HG03108 (cell line): Measurements from ENCODE around the gene PLXNA4.
"Not testable (repeated sequence)": the region's sequence is repeated elsewhere in the genome, so short reads cannot be mapped to it uniquely, and the experiment has no call there.

Source experiments
- ATAC-seq: cut with Tn5 transposase; IDR thresholded peaks from one replicate; pipeline ENCODE4 v1.9.1; 2021; ENCODE audit warnings: moderate library complexity; ENCODE audit not compliant: unreplicated experiment

PLXNA4 gene, protein sequence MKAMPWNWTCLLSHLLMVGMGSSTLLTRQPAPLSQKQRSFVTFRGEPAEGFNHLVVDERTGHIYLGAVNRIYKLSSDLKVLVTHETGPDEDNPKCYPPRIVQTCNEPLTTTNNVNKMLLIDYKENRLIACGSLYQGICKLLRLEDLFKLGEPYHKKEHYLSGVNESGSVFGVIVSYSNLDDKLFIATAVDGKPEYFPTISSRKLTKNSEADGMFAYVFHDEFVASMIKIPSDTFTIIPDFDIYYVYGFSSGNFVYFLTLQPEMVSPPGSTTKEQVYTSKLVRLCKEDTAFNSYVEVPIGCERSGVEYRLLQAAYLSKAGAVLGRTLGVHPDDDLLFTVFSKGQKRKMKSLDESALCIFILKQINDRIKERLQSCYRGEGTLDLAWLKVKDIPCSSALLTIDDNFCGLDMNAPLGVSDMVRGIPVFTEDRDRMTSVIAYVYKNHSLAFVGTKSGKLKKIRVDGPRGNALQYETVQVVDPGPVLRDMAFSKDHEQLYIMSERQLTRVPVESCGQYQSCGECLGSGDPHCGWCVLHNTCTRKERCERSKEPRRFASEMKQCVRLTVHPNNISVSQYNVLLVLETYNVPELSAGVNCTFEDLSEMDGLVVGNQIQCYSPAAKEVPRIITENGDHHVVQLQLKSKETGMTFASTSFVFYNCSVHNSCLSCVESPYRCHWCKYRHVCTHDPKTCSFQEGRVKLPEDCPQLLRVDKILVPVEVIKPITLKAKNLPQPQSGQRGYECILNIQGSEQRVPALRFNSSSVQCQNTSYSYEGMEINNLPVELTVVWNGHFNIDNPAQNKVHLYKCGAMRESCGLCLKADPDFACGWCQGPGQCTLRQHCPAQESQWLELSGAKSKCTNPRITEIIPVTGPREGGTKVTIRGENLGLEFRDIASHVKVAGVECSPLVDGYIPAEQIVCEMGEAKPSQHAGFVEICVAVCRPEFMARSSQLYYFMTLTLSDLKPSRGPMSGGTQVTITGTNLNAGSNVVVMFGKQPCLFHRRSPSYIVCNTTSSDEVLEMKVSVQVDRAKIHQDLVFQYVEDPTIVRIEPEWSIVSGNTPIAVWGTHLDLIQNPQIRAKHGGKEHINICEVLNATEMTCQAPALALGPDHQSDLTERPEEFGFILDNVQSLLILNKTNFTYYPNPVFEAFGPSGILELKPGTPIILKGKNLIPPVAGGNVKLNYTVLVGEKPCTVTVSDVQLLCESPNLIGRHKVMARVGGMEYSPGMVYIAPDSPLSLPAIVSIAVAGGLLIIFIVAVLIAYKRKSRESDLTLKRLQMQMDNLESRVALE (N-terminal part only)

DNA sequence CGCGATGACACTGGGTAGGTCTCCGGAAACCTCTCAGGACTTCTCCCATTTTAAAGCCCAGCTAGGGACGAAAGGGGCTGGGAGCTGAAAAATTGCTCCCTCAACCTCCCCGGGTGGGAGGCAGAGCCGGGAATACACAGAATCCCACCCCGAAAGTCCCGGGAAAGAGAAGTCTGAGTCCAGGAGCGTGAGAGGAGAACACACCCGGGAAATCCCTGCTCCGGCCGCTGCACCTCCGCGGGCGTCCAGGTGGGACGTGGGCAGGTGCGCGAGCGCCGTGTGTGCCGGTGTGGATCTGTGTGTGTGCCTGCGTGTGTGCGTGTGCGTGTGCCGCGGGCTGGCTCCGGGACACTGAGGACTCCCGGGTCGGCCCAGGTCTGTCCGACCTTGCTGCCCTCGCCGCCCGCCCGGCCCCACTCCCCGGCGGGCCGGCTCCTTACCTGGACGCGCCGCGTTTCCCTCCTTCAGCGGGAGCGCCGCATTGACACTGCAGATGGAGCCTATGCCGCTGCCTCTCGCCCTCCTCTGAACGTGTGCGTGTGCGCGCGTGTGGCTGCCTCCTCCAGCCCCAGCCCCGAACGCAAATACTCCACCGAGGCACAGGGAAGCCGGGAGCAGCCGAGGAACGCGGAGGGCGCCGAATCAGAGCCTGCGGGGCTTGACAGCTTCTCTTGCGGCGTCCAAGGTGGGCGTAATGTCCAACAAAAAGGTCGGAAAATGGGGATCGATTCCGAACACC, at the start of gene PLXNA4:
PLXNA4 (minus strand) TSS at position 489 of the 739 bp plus-strand sequence. CDS start 67,777 bp downstream, outside the sequence.
- ATAC-seq = no peak

- ATAC-seq = no peak
Measured at GRCh38 chr7:132625651-132626050, 49.4 kb upstream of the PLXNA4 start.

- no peak for ATAC-seq
Measured at GRCh38 chr7:132622081-132622480, 45.8 kb upstream of the PLXNA4 start.

DNA sequence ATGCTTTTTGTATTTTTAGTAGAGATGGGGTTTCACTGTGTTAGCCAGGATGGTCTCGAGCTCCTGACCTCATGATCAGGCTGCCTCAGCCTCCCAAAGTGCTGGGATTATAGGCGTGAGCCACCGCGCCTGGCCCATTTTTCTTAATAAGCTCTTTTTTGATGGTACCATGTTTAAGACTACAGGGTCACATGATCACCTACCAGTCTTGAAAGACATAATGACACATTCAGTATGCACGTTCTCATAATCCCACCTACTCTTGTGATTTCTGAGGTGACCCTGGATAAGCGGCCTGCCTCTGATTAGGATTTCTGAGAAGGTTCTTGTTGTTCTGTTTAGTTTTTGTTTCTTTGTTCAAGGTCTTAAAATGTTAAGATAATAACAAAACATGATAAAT, 43.7 kb upstream of the PLXNA4 start:
- no peak for ATAC-seq

GRCh38 chr7:132618956-132619305, 42.7 kb upstream of the PLXNA4 start:
- ATAC-seq = no peak

- no peak for ATAC-seq
Measured at GRCh38 chr7:132618271-132618955, 42.1 kb upstream of the PLXNA4 start.

DNA sequence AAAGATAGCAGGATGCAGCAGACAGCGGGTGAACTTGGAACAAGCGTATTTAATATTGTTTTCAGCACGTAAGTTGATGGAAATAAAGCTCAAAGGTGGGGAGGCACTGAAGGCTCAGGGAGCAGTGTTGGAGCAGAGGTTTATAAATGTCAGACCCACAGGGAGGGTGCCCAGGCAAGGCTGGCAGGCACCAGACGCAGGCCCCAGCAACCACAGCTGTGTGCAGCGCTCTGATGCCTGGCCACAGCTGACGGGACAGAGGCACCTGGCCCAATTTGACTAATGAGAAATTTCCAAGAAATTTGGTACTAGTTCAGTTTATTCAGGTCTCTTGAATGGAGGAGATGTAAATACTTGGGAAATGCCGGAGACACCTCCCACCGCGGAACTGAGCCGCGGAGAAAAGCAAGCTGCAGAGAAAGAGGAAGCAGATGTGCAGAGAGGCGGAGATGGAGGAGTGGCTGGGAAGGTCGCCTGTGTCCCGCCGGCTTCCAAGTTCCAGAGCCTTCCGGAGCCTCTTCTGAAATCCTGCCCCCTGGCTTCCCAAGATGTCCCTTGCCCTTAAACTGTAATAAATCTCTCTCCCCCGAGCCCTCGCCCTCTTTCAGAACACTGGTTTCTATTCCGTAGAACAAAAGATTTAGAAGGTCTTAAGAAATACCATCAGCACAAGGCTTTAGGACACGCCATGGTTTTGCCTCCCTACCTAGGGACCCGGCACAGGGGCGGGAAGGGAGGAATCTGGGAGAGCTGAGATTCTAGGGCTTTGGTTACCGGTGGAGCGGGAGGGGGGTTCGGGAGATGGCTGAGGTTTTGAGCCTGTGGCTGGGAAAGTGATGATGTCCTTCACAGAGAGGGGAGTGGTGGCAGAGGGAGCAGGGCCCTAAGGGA, 38.4 kb upstream of the PLXNA4 start:
- ATAC-seq = no peak

DNA sequence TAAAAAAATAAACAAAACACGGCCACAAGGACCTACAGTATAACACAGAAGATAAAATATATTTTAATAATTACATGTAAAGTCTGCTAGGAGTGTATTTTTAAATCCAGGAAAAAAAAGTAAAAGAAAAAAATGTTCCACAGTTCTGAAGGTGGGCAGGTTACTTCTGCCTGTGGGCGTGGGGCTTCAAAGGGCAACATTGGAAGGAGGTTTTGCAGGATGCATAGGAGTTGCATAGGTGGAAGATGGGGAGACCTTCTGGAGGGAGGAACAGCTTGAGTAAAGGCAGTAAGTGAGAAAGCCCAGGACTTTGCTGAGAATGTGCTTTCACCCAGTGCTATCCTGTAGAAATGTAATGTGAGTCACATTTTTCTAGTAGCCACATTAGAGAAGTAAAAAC, 37.5 kb upstream of the PLXNA4 start:
- no peak for ATAC-seq

- no peak for ATAC-seq
Measured at GRCh38 chr7:132610995-132611394, 34.7 kb upstream of the PLXNA4 start.

DNA sequence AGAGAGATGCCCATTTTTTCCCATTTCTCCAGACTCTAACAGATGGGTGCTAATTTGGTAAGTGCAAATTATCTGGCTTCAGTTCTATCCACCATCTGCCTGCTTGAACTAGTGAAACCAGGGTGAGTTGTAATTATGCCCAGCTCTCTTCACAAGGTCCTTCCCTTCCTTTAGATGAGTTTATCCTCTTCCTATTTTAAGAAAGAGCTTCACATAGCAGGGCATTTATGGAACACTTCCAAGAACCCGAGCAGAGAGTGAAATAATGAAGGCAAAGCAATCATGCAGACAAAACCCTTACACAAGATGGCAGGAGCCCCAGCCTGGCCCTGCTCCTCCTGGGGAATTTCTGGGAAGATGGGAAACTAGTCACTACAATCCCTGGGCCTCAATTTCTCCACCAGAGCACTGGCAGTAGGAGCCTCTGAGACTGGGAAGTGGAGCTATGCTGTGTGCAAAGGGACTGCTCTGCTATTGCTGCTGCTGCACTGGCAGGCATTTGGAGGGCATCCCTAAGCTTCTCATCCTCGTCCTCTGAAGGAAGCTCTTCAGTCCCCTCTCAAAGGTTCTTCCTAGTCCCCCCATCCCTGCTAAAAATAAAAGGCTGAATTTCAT, 33.7 kb upstream of the PLXNA4 start:
- ATAC-seq = no peak

DNA sequence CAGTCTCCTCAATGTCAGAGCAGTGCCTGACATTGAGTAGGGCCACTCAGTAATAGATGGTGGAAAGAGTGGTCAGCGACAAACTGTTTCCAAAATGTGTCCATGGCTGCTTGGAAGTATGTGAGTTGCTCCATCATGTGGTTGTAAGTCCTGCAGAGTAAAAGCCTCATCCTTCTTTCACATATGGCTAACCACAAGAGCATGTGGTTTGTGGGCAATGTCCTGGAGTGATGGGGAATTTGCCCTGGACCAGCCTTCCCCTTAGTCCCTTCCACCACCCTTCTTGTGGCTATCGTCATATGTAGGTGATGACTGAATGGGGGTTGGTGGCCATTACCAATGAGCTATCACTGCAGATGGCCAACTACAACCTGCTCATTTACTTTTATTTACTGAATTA, 33.0 kb upstream of the PLXNA4 start:
- ATAC-seq = no peak

DNA sequence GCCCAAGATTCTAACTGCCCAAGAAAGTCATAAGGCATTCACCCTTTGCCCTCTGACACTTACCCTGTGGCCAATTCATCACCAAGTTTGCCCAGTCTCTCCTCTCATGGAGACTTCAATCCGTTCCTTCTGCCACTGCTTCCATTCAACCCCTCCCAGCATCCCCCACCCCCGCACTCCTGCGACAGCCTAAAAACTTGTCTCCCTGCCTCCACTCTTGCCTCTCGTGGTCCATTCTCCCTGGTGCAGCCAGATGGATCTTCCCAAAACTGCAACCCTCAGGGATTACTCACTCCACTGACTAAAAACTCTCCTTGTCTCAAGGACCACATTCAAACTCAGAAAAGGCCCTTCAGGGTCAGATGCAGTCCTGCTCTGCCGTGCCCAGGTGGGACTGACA, 32.3 kb upstream of the PLXNA4 start:
- no peak for ATAC-seq

- no peak for ATAC-seq
Measured at GRCh38 chr7:132607656-132608055, 31.4 kb upstream of the PLXNA4 start.

DNA sequence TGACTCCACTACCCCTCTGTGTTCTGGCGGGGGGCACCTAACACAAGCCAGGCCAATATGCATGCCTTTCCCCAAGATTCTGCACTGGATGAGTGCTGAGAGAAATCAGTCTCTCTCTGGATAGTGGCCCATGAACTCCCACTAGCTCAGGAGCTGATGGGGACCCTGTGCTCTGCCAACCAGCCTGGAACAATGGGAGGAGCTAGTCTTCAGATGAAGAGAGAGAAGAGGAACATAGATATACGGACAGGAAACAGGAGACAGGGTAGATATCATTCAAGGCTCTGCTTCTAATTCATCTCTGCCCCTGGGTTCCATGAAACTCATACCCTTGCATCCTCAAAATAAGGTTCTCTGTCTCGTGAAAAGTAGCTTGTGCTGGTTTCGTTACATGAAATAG, 27.9 kb upstream of the PLXNA4 start:
- ATAC-seq = no peak

DNA sequence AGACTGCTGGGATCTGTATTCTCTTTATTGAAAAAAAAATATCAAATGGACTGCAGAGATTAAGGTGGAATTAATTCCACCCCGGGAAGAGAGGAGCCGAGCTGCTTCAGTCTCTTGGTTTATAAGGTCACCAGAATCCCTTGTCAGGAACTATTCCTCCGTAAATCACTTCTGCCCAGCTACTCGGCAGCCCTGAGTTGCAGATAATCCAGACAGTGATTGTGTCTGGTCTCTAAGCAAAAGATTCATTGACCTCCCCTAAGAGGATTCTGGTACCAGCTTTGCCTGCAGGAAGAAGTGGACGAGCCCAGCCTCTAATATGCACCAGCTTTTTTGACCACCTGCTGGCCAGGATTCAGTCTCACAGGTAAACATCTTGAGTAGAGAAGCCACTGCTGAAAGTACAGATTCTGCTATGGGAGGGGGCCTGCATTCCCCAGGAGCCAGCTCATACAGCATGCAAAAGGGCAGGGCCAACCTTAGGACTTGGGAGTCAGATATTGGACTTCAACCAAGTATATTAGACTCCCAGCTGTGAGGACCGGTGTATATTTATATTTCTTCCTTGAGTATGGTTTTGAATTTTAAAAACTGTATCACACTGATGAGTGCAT, 27.1 kb upstream of the PLXNA4 start:
- no peak for ATAC-seq

GRCh38 chr7:132601783-132602182, 25.5 kb upstream of the PLXNA4 start:
- ATAC-seq = no peak

- ATAC-seq = no peak
Measured at GRCh38 chr7:132596588-132596987, 20.3 kb upstream of the PLXNA4 start.

- ATAC-seq = not testable (repeated sequence)
Measured at GRCh38 chr7:132594741-132595140, 18.5 kb upstream of the PLXNA4 start.
